GM12892 (cell line): ENCODE data around the gene MOB4.

Experiments used
- POLR2A ChIP-seq: IDR thresholded peaks from 2 replicates; pipeline ENCODE4 v1.6.1; 2011; ENCODE audit warnings: low read depth, low read length, control low read depth
- POLR2AphosphoS5 ChIP-seq: IDR thresholded peaks from 2 replicates; pipeline ENCODE4 v1.6.1; 2011; ENCODE audit warnings: low read depth, low read length, control low read depth
- TAF1 ChIP-seq: IDR thresholded peaks from 2 replicates; pipeline ENCODE4 v1.6.1; 2011; ENCODE audit warnings: low read depth, mild to moderate bottlenecking, control low read depth, low read length, borderline replicate concordance

DNA sequence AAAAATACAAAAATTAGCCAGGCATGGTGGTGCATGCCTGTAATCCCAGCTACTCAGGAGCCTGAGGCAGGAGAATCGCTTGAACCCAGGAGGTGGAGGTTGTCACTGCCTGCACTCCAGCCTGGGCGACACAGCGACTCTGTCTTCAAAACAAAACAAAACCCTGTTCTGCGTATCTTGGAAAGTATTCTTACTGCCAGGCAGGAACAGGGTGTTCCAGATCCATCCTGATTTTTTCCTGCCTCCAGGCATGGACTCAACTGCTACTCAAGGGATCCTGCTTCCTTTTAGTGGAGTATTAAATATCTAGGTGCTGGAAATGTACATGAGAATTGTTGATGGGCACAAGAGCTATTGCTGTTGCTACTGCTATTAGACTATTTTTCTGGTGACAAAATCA is 28.5 kb upstream of the MOB4 start:
- TF ChIP-seq POLR2AphosphoS5 (no peak), POLR2A (no peak), TAF1 (no peak)
